Epithelial cell of esophagus (primary cell): Measurements from ENCODE around the gene FAM13C.
"Not testable (repeated sequence)": the region's sequence is repeated elsewhere in the genome, so short reads cannot be mapped to it uniquely, and the experiment has no call there.

Source experiments
- DNase-seq: peaks from one replicate; pipeline ENCODE4 v3.0.0; 2010; ENCODE audit warnings: low read depth
- H3K4me3 ChIP-seq: 2 replicates; pipeline ENCODE4 v1.5.1; 2011; ENCODE audit warnings: mild to moderate bottlenecking, low read length, control low read depth
- CTCF ChIP-seq: IDR thresholded peaks from 2 replicates; pipeline ENCODE4 v1.5.1; 2011; ENCODE audit warnings: low read depth, mild to moderate bottlenecking, low read length, control low read depth, inconsistent platforms; ENCODE audit not compliant: insufficient read depth; ENCODE audit errors: missing control alignments

FAM13C gene

GRCh38 chr10:59244871-59245270 is 117.5 kb downstream of the FAM13C start:
- no peak for TF ChIP-seq CTCF
- no peak for DNase-seq
- no peak overlapping the region for H3K4me3 ChIP-seq

GRCh38 chr10:59243611-59244195 is 118.6 kb downstream of the FAM13C start:
- peak; percentile 6 for DNase-seq
- TF ChIP-seq CTCF = no peak
- H3K4me3 ChIP-seq = no peak overlapping the region

GRCh38 chr10:59242991-59243390 is 119.4 kb downstream of the FAM13C start:
- no peak for TF ChIP-seq CTCF
- no peak for DNase-seq

GRCh38 chr10:59242057-59242456 is 120.3 kb downstream of the FAM13C start:
- no peak for DNase-seq
- H3K4me3 ChIP-seq = no peak overlapping the region
- TF ChIP-seq CTCF = no peak

More at GRCh38 chr10:59242991-59243390, 119.4 kb downstream of the FAM13C start:
- no peak overlapping the region for H3K4me3 ChIP-seq

GRCh38 chr10:59240582-59241183 is 121.7 kb downstream of the FAM13C start:
- peak; percentile 57 for TF ChIP-seq CTCF
- DNase-seq = peak; percentile 53
- H3K4me3 ChIP-seq = no peak overlapping the region

GRCh38 chr10:59239108-59239507 is 123.2 kb downstream of the FAM13C start:
- not testable (repeated sequence) for DNase-seq, H3K4me3 ChIP-seq

- no peak for TF ChIP-seq CTCF
Observed at GRCh38 chr10:59237775-59238174, 124.6 kb downstream of the FAM13C start.

More at GRCh38 chr10:59237775-59238174, 124.6 kb downstream of the FAM13C start:
- no peak for DNase-seq
- no peak overlapping the region for H3K4me3 ChIP-seq
